22Rv1 (cell line): Measurements from ENCODE around the gene ORC4.

Source experiments
- CTCF ChIP-seq: fragments of 450-650 bp; IDR thresholded peaks from 2 replicates; pipeline ENCODE4 v1.5.1; 2017; ENCODE audit warnings: mild to moderate bottlenecking
- ZFX ChIP-seq: fragments of 450-650 bp; IDR thresholded peaks from 2 replicates; pipeline ENCODE4 v1.6.1; 2017; ENCODE audit warnings: antibody characterized with exemption, borderline replicate concordance

- TF ChIP-seq CTCF (no peak), ZFX (no peak)
These were observed 22.3 kb downstream of the ORC4 start for GRCh38 chr2:147998203-147998602.
